Measurements from ENCODE around the gene ISM2.

The ISM2 gene

DNA sequence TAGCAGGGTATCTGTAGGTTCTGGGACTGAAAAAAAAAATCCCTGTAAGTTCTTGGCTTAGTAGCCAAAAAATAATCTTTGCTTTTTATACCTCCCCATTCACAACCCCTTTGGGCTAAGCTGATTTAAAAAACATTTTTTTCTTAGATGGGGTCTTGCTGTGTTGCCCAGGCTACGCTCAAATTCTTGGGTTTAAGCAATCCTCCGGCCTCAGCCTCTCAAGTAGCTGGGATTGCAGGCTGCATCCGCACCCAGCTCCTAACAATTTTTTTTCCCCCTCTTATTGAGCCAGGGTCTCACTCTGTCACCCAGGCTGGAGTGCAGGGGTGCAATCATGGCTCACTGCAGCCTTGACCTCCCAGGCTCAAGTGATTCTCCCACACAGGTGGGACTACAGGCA, 9.1 kb upstream of the ISM2 start:
- DNase-seq: no peak

DNA sequence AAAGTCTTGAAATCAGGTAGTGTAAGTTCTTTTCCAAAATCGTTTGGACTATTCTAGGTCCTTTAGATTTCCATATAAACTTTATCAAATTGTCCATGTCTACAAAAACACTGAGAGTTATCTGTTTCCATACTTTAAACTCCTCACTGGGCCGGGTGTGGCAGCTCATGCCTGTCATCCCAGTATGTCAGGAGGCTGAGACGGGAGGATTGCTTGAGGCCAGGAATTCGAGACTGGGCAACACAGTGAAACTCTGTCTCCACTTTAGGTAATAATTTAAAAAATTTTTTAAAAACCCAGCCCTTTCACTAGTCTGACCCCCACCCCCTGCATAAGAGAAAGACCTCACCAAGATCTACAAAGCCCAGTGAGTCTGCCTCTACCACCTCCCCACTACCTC, 6.4 kb upstream of the ISM2 start:
- DNase-seq: no peak

DNA sequence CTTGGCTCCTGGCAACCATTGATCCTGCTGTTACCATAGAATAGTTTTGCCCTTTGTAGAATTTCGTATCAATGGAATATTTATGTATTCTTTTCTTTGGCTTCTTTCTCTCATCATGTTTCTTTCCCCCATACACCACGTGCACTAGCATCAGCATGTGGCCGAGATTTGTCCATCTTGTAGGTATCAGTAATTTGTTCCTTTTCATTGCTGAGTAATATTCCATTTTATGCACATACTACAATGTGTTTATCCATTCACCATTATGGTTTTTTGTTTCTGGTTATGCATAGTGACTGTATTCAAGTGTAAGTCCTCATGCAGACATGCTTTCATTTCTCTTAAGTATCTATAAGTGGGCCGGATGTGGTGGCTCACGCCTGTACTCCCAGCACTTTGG, 4.5 kb upstream of the ISM2 start:
- DNase-seq: no peak

DNA sequence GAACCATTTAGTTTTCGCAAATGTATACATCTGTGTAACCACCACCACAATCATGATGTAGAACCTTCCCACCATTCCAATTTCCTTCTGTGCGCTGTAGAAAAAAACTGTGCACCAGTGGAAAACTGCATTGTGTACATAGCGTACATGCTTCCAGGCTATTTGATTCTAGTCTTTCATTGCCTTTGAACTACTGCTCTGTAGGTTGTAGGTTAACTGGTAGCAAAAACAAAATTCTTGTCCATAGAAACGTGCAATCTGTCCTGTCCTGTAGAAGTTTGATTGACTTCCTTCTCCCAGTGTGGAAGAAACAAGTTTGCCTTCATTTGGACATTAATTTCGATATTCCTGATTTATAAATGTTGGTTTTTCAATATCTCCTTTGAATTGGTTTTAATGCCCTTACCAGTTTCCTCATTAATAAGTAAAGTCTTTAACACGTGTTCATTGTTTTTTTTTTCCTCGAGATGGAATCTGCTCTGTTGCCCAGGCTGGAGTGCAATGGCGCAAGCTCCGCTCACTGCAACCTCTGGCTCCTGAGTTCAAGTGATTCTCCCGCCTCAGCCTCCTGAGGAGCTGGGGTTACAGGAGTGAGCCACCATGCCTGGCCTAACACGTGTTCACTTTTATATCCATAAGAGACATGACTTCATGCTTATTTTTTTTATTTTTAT, 3.6 kb upstream of the ISM2 start:
- no peak for DNase-seq

DNA sequence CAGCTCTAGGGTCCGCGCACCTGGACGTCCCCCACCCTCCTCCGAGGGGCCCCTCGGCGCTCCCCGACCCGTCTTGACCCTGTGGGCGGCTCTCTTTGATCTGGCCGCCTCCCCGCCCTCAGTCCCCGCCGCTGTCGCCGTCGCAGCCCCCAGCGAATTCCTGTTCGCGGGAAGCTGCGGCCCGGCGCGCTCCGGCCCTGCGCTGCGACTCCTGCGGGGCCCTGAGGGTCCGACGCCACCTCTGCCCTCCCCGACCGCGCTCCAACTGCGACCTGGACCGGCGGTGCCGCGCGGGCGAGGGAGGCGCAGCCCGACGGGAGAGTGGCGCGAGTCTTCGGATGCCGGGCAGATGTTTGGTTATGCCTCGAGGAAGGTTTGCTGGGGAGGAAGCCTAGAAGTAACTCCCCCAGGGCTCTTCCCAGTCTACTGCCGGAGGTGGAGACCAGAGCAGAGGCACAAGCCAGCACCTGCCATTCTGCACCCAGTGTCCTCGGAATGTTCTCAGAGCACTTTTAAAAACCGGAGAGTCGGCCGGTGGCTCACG, 440 bp upstream of the ISM2 start:
- peak; percentile 58 for DNase-seq

DNA sequence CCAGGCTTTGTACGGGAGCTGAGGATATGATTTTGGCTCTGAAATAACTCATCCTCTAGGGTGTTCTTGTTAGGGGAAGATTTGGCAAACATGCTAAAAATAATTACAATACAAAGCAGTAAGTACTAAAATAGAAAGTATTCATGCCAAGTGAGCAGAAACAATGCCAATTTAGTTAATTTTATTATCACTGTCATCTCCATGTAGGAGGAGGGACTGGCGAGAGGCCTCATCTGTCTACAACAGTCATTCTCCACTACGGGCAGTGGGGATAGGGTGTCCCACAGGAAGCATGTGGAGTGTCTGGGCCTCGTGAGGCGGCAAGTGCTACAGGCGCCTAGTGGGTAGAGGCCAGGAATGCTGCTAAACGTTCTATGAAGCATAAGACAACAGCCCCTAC, 3.3 kb downstream of the ISM2 start:
- no peak for DNase-seq

DNA sequence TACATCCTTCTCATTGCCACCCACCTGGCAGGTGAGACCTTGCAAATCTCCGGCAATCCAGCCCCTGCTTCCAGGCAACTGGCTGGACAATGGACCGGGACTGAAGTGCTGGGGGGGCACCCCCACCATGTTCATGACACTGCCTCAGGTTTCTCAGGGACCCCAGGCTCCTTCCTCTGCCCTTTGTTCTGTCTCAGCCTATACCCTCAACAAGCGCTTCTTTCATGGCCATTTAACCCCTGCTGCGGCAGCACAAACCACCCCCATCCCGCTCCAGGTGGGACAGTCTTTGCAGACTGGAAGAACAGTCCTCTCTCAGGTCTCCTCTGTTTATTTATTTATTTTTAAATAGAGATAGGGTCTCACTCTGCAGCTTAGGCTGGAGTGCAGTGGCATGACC, 7.6 kb downstream of the ISM2 start:
- DNase-seq: no peak

DNA sequence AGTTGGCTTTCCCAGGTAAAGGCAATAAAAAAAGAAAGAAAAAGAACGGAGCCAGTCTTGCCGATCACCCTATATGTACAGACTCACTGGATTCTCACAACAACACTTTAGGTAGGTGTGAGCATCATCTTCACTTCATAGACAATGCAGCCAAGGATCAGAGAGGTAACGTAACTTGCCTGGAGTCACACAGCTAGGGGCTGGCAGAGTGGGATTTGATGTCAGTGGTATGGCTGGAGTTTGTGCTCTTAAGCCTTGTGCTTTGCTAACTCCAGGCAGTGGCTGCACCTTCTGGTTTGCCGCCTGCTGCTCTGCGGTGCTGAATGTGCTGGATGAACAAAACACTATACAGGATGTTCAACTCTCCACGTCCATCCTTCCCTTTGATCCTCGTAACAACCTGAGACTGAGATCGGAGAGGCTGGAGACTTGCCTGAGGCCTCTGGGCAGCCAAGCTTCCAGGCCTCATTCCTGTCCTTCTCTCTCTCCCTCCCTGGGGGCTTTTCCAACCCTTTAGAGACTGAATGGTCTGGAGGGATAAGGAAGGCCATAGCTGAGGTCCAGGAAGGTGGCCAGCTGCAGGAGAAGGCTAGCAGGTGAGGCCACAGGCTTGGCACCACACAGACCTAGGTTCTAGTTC, 8.1 kb downstream of the ISM2 start:
- no peak for DNase-seq

DNA sequence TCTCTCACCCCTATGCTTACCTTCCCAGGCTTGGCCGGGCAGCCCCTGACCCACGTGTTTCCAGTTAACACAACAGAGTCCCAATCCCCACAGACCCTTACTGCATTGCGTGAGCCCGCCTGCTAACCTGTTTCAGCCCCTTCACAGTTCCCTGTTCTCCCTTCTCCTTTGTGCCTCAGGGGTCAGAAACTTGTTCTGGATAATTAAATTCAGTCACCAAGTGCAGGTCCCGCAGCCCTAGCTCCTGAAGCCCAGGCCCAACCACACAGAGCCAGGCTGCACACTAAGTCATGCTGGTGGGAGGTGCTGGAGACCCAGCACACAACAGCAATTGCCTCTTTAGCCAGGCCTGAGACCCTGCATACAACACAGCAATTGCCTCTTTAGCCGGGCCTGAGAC, 9.6 kb downstream of the ISM2 start:
- no peak for DNase-seq

DNA sequence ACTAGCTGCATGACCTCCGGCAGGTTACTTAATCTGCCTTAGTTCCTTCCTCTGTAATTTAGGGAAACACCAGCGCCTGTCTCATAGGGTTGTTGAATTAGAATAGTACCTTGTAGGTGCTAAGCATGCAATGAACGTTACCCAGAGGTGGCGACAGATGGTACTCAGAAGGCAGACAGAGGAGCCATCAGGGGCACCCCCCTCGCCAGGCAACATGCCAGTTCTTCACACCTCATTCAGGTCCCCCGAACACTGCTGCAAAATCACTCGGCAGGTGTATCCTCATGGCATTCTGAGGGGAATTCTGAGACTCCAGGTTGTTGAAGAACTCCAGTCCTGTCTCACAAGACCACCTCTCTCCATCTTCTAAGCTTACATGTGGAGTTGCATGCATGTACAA, 10.1 kb downstream of the ISM2 start:
- no peak for DNase-seq

DNA sequence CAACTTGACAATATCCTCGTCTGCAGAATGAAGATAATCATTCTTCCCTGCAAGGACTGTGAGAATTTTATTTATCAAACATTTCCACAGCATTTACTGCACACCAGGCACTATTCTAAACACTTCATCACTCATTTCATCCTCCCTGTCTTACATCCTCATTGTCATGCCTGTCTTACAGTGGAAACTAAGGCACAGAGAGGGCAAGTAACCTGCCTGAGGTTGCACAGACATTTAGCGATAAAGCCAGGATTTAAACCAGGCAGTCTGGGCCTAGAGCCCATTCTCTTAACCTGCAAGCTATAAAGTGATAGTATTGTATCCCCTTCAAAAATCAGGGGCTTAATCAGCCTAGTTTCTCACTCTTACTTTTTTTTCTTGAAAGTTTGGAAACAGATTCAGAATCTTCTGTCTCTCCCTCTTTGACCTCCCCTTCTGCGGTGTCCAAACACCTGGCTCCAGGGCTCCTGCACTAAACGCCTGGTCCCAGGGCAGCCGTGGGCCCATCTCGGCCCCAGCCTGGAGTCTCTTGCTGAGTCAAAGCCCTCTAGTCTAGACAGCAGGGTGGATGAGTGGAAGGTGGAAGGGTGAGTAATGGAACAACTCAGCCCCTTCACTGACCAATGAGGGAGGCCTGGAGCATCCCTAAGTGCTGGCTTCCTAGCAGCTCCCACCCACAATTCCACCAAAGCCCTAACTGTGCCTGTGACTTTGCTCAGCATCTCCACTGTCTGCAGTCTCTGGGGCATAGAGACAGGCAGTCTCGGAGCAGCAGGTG, 12.5 kb downstream of the ISM2 start:
- no peak for DNase-seq

DNA sequence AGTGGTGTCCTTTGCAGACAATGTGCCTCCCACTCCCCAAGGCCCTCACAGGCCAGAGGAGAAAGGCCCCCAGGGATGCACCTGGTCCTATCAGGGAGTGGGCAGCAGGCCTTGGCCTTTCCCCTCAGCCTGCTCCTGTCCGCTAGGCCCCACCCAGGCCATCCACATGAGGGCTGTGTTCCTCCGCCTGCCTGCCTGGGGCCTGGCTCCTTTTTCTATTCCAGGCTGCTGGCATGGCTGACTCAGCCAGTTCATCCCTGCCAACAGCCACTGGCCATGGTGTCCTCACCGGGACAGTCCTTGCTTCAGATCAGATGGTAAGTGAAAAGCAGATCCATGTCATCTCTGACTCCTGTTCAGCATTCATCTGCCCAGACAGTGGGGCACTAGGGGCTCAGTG, 13.4 kb downstream of the ISM2 start:
- no peak for DNase-seq

DNA sequence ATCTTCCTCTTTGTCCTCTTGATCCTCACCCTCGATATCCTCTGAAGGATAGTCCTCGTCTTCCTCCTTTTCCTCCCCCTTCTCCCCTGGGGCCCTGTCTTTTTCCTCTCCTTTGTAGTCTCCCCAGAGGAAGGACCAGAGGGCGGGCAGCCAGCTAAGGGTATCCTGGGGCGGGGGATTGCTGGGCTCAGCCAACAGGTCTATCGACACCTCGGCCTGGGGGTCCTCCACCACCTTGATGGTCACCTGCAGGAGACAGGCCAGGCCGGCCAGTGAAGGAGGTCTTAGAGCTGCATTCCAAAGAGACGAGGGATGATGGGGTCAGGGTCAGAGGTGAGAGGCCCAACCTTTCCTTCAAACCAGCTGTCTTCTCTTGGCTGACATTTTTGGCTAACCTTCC, 16.2 kb downstream of the ISM2 start:
- DNase-seq: no peak

DNA sequence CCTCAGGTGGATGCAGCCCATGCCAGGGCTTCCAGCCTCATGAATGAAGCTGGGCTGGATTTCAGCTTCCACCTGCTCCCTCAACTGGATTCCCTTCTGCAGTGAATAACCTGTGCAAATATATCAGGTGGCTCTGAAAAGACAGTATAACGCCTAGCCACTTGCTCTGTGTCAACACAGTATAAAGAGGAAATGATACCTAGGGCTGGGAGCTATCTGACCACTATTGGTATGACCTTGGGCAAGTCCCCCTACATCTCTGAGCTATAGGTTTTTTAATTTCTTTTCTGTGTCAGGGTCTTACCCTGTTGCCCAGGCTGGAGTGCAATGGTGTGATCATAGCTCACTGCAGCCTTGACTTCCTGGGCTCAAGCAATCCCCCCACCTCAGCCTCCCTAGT, 19.8 kb downstream of the ISM2 start:
- DNase-seq: no peak

DNA sequence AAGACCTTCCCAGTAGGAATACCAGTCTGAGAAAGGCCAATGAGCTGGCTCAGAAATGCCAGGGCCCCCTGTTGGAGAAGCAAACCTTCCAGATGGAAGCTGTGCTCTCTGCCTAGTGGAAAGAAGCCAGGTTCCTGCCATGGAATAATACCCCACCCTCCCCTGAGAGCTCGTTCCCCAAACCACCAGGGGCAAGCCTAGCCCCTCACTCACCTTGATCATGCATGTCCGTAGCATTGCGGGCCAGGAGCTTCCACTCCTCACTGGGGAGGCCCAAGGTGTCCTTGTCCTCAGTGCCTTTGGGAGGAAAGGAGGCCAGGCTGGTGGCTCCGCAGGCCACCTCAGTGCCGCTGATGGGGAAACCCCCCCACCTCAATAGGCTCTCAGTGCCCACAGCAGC, 20.6 kb downstream of the ISM2 start:
- no peak for DNase-seq

DNA sequence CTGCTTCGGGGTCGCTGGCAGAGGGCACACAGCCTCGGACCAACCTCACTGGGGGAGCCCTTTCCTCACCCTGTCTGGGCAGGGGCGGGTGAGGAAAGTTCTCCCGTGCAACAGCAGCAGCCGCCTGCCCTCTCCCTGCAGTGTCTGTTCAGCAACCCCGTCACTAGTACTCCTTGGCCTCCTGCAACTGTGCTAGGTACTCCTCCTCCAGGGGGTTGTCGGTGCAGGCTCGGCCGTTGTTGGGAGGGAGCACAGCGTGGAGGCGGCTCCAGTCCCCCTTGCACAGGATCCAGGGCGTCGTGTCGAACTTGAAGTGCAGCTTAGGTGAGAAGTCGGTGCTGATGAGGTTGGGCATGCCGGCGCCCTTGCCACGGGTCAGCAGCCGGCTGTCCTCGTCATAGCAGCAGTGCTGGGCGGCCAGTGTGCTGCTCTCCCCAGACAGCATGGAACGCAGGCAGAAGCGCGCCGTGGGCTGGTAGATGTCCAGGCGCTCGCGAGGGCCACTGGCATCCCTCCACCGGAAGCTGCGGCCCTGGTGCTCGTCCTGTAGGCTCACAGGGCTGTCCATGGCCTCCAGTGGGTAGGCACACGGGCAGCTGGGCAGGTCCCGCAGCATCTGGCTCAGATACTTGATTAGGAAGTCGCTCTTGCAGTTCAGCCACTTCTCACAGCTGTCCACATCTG, 23.0 kb downstream of the ISM2 start:
- no peak for DNase-seq

DNA sequence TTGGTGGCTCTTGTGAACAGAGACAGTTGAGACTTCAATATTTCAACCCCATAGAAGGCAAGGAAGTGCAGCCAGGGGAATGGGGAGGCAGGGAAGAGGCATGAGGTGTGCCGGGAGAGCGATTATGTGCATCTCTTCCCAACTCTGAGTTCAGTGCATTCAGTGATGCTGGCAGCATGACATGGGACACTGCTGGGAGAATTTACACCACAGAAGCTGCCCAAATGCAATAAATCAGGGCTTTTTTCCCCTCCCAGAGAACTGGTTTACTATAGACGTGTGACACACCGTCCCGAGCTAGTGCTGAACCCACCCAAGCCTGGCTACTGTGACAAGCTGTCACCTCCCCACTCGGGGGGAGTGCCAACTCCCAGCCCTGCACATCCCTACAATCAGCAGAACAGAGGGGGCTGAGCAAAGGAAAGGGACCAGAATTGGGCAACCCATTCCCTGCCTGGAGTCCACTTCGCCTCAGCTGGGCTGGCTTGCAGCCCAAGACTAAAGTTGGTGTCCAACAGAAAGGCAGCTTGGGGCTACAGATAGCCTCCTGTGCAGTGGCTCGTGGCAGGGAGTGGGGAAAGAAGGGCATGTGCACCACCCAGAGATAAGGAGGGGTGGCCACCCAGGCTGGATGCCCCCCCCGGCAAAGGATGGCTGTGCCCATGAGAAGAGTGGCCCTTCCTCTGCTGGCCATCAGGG, 24.0 kb downstream of the ISM2 start:
- no peak for DNase-seq

DNA sequence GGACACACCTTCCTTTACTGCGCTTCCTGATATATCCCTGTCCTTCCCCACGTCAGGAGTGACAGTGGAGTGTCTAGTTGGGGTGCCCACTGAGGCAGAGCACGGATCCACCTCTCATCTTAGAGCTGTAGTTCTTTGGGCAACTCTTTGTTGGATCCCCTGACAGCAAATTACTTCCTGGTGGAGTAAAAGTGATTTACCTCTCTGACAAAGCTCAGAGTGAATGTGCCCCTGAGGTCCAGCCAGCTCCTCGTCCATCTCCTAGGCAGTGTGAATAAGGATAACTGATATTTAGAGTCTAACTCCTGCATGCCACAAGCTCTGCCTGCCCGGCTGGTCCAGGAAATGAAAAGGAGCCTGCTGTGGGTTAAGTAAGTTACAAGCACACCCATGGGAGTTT, 24.7 kb downstream of the ISM2 start:
- DNase-seq: no peak

DNA sequence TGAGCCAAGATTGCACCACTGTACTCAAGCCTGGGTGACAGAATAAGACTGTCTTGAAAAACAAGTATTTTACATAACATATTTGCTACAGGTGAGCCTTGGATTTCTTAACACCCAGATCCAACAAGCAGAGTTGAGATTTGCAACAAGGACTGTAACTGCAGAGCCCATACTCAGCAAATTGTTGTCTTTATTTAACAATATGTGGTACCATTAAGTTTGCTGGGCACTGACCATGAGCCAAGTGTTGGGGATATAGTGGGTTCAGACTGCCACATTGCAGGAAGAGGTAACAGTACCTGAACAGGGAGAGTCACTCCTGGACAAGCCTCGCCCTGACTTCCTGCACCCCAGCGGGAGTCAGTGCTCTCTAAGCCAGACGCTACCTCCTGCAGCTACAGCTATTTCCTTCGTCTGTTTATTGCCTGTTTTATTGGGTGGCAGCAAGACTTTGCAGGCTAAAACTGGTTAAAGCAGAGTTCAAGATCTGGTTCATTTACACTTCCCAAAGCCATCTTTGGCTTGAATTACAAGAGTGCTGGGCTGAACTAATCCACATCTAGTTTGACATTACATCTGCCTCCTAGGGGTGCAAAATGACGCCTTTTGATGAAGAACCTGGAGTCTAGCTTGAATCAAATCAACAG, 28.3 kb downstream of the ISM2 start:
- DNase-seq: peak; percentile 6

DNA sequence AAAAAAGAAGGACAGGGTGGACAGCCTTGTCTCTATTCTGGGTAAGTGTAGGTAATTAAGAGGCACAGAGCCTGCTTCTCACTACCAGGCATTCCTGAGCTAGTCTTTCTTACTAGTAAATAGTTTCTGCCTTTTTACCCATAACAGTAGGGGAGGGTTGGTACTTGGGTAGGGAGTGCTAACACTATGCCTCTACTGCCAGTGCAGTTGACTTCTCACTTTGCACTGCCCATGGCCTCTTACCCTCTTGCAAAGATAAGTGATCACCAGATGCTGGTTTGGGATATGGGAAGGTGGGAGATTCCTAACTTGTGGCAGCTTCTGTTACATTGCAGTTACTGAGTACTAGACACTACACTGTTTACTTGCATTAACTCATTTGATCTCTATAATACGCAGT, 29.1 kb downstream of the ISM2 start:
- no peak for DNase-seq

DNA sequence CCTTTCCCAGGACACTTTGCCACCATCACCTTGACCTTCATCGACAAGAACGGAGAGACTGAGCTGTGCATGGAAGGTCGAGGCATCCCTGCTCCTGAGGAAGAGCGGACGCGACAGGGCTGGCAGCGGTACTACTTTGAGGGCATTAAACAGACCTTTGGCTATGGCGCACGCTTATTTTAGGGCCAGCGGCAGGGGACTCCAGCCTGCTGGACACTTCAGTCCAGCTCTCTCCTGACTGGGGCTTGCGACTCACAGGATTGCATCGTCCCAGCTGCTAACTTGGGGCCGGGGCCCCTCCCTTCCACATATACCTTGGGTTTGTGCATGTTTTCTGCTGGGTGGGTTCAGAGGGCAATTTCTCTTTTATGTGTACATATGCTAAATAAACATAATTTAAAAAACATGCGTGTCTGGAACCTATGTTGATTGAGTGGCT, 29.5 kb downstream of the ISM2 start:
- DNase-seq: no peak

DNA sequence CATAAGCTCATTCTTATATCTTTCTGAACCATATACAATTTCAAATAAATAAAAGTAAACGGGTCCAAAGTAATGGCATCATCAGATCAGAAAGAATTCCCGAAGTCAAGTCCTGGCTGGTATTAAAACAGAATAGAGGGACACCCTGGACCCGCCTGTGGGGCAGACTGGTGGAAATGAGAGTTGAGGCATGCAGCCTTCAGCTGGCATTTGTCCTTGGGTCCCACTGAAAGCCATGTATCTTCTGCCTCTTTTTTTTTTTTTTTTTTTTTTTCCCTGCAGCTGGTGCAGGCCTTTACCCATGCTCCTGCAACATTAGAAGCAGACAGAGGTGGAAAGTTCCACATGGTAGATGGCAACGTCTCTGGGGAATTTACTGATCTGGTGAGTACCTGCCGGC, 30.8 kb downstream of the ISM2 start:
- no peak for DNase-seq

Measured in NCI-H146 (cell line).